ENCODE measurements around the gene DONSON.

DONSON gene

DNA sequence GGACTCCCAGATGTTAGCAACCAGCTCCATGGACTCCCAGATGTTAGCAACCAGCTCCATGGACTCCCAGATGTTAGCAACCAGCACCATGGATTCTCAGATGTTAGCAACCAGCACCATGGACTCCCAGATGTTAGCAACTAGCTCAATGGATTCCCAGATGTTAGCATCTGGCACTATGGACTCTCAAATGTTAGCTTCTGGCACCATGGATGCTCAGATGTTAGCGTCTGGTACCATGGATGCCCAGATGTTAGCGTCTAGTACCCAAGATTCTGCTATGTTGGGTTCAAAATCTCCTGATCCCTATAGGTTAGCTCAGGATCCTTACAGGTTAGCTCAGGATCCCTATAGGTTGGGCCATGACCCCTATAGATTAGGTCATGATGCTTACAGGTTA is 36.8 kb downstream of the DONSON start:
- TF ChIP-seq GATA3 (IDR thresholded peaks at IDR 0.05; ENCODE audit: low read depth, low read length) (no peak), GATA2 (IDR thresholded peaks at IDR 0.05; ENCODE audit: low read depth, low read length) (no peak)

DNA sequence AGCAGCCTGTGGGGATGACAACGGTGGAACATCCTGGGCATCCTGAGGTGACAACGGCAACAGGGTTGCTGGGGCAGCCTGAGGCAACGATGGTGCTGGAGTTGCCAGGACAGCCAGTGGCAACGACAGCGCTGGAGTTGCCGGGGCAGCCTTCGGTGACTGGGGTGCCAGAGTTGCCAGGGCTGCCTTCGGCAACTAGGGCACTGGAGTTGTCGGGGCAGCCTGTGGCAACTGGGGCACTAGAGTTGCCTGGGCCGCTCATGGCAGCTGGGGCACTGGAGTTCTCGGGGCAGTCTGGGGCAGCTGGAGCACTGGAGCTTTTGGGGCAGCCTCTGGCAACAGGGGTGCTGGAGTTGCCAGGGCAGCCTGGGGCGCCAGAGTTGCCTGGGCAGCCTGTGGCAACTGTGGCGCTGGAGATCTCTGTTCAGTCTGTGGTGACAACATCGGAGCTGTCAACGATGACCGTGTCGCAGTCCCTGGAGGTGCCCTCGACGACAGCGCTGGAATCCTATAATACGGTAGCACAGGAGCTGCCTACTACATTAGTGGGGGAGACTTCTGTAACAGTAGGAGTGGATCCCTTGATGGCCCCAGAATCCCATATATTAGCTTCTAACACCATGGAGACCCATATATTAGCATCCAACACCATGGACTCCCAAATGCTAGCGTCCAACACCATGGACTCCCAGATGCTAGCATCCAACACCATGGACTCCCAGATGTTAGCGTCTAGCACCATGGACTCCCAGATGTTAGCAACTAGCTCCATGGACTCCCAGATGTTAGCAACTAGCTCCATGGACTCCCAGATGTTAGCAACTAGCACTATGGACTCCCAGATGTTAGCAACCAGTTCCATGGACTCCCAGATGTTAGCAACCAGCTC is 37.5 kb downstream of the DONSON start:
- TF ChIP-seq GATA3 (IDR thresholded peaks at IDR 0.05; ENCODE audit: low read depth, low read length) (no peak), GATA2 (IDR thresholded peaks at IDR 0.05; ENCODE audit: low read depth, low read length) (no peak)

DNA sequence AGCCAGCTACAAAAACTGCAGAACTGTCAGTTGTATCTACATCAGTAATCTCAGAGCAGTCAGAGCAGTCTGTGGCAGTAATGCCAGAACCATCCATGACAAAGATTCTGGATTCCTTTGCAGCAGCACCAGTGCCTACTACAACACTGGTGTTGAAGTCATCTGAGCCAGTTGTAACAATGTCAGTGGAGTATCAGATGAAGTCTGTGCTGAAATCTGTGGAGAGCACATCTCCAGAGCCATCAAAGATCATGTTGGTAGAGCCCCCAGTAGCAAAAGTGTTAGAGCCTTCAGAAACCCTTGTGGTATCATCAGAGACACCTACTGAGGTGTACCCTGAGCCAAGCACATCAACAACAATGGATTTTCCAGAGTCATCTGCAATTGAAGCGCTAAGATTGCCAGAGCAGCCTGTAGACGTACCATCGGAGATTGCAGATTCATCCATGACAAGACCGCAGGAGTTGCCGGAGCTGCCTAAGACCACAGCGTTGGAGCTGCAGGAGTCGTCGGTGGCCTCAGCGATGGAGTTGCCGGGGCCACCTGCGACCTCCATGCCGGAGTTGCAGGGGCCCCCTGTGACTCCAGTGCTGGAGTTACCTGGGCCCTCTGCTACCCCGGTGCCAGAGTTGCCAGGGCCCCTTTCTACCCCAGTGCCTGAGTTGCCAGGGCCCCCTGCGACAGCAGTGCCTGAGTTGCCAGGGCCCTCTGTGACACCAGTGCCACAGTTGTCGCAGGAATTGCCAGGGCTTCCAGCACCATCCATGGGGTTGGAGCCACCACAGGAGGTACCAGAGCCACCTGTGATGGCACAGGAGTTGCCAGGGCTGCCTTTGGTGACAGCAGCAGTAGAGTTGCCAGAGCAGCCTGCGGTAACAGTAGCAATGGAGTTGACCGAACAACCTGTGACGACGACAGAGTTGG is 38.4 kb downstream of the DONSON start:
- TF ChIP-seq GATA2 (IDR thresholded peaks at IDR 0.05; ENCODE audit: low read depth, low read length) (no peak), GATA3 (IDR thresholded peaks at IDR 0.05; ENCODE audit: low read depth, low read length) (no peak)

DNA sequence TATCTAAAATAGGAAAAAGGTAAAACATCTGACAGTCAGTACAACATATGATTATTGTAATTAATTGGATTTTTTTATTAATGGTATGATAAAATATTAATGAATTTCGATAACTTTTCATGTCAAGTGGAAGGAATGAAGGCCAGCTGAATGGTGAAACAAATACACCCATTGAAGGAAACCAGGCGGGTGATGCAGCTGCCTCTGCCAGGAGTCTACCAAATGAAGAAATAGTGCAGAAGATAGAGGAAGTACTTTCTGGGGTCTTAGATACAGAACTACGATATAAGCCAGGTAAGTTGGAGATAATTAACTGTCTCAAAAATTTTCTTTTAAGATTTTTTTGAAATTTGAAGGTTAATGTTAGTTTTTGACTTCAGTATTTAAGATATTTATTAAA is 42.4 kb downstream of the DONSON start:
- TF ChIP-seq GATA3 (IDR thresholded peaks at IDR 0.05; ENCODE audit: low read depth, low read length) (no peak), GATA2 (IDR thresholded peaks at IDR 0.05; ENCODE audit: low read depth, low read length) (no peak)

DNA sequence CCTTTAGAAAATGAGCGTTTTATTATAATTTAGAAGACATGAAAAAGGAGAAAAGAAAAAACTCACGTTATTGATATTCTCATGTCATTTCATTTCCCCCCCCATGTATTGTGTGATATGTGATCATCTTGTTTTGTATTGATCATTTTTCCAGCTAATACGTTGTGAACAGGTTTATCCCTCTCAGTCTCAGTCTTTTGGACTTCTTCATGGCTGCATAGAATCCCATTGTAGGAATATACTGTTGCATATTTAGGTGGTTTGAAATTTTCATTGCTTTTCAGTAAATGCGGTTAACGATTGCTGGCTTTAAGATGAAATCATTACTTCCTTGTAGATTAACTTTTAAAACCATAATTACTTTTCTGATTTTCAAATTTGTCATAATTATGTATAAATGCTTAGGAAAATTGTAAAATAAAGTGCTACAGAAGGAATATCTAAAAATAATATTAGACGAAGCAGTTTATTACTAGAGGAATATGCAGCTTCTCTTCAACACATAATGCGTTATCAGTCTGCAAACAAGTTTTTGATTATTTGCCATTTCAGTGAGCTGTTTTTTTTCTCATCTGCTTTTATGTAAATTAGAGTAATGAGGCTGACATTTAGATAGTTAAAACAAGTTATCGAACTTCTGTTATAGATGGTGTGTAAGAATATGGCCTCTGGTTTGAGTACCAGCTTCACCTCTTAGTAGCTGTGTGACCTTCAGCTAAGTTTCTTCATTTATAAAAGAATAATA is 43.9 kb downstream of the DONSON start:
- TF ChIP-seq GATA2 (IDR thresholded peaks at IDR 0.05; ENCODE audit: low read depth, low read length): no peak
- TF ChIP-seq GATA3 (IDR thresholded peaks at IDR 0.05; ENCODE audit: low read depth, low read length): no peak

DNA sequence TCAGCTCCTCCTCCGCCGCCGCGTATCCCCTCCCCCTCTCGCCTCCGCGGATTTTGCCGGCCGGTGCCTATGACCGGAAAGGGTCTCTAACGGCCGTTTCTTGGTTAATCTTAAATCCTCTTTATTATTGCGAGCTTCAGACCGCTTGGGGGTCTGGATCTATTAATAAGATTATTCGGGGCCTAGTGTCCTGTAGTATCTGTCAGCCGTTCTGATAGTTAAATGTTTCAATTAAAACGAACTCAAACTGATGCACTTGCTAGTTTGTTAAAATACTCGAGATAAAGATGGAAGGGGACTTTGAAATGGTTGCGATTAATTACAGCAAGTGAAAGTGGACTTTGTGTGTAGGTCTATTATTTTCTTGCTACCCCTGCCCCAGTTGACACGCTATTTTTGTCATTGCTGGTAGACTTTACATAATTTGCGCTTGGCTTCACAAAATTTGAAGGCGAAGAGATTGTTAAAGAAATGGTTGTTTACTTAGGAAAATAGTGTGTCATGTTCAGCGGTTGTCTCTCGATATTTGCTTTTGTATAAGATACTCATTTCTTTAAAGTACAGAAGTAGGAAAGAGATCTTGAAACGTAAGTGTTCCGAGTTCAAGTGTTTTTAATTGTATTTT is 44.9 kb downstream of the DONSON start:
- TF ChIP-seq GATA3 (IDR thresholded peaks at IDR 0.05; ENCODE audit: low read depth, low read length) (no peak), GATA2 (IDR thresholded peaks at IDR 0.05; ENCODE audit: low read depth, low read length) (no peak)

DNA sequence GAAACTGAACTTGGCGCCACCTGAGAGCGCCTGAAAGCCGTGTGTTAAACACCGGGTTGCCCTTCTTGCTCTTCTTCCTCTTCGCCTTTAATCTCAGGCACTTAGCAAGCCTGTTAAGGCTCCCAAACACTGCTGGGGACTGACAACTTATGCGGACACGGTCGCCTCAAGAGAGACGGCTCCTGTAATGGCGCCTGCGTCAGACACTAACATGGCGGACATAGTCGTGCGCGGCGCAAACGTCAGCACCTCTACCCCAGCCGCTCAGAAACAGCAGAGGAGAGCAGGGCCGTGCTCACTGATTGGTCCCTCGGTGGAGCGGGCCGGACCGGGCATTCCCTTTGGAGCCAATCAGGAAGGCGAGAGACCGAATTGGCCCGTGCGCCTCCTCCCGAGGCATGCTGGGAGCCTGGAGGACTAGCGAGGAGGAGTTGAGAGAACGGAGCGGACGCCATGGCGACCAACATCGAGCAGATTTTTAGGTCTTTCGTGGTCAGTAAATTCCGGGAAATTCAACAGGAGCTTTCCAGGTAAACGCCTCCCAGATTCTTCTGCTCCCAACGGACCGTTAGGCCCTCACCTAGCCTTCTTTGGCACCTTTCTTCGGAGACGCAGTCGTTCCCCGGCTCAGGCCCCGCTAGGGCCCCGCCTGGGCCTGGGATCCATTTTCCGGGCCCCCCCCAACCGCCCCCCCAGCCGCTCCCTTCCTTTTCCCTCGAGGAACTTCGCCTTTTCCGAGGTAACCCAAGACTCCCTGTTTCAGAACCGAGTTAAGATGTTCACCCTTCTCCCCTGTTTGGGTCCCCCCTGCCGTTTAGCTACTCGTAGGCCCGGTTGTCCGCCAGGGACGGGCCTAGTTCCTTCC is 45.6 kb downstream of the DONSON start, which contains the start of gene SON:
TSS of gene SON (plus strand) at position 399 of the 865 bp plus-strand sequence. CDS start at position 454, 55 bp downstream.
- TF ChIP-seq GATA3 (IDR thresholded peaks at IDR 0.05; ENCODE audit: low read depth, low read length): no peak
- TF ChIP-seq GATA2 (IDR thresholded peaks at IDR 0.05; ENCODE audit: low read depth, low read length): no peak

DNA sequence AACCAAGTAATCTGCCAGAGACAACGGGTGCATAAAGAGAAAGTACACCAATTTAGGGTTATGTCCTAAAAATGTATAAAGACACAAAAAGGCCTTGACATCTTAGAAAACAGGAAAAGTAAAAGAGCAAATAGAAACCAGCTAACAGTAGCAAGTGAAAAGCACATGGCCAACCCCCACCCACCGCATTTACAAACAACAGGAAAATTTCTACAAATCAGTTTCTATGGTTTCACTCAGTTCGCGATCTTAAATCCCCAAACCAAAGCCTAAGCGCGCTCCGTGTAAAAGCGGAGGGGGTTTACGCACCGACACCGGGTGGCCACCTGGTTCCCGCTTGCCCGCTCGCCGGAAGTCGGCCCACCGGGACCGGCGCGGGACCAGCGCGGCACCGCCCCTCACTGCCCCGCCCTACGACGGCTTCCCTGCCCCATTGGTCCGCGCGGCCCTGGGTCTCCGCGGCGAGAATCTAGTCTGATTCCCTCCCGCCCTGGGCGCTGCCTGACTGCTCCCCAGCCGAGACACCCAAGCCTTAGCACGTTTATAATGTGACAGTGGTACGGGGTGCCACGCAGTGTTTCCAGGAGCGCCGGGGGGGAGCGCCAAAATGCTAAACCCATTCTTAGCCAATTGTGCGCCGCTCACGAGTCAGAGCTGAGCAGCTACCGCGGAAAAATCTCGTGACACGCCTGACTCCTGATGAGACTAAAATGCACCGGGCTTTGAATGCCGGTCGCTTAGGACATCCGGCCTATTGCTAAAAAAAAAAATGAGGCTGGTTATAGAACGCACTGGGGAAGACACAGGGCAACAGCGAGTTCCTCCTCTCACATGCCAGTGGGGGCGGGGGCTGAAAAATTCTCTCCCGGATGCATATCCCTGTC is 46.5 kb downstream of the DONSON start, which contains the start of gene GART:
TSS of gene GART (minus strand) at position 362 of the 884 bp plus-strand sequence. CDS start 2,802 bp downstream, outside the sequence.
- TF ChIP-seq GATA2 (IDR thresholded peaks at IDR 0.05; ENCODE audit: low read depth, low read length) (no peak), GATA3 (IDR thresholded peaks at IDR 0.05; ENCODE audit: low read depth, low read length) (no peak)

DNA sequence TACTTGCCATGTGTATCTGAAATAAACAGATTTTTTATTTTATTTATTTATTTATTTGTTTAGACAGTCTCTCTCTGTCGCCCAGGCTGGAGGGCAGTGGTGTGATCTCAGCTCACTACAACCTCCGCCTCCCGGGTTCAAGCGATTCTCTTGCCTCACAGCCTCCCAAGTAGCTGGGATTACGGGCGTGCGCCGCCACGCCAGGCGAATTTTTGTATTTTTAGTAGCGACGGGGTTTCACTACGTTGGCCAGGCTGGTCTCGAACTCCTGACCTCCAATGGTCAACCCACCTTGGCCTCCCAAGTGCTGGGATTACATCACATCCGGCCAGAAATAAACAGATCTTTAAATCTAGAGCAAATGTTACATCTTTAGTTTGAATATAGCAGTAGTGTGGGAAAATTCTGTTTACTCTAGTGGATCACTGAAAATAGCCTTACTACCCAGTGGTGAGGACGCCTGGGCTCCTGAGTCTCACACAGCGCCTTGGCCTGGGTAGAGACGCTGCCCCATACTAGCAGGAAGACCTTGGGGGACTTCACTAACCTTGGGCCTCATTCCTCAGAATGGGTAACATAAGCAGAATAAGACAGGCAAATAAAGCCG is 47.3 kb downstream of the DONSON start:
- TF ChIP-seq GATA2 (IDR thresholded peaks at IDR 0.05; ENCODE audit: low read depth, low read length): no peak
- TF ChIP-seq GATA3 (IDR thresholded peaks at IDR 0.05; ENCODE audit: low read depth, low read length): no peak

DNA sequence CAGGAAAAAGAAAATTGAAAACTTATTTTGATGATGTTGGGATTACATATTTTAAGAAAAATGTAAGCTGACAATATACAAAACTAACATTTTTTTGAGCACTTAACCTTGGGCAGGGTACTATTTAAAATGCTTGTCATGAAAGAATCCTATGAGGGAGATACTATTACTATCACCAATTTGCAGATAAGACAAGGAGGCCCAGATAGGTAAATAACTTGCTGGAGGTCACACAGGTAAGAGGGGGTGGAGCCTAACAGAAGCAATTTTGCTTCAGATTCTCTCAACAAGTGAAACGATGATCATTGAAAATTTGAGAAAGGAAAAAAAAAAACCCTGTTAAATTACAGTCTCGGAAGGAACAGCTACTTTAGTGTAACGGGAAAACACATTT is 47.8 kb downstream of the DONSON start:
- no peak for TF ChIP-seq GATA2 (IDR thresholded peaks at IDR 0.05; ENCODE audit: low read depth, low read length)
- no peak for TF ChIP-seq GATA3 (IDR thresholded peaks at IDR 0.05; ENCODE audit: low read depth, low read length)

DNA sequence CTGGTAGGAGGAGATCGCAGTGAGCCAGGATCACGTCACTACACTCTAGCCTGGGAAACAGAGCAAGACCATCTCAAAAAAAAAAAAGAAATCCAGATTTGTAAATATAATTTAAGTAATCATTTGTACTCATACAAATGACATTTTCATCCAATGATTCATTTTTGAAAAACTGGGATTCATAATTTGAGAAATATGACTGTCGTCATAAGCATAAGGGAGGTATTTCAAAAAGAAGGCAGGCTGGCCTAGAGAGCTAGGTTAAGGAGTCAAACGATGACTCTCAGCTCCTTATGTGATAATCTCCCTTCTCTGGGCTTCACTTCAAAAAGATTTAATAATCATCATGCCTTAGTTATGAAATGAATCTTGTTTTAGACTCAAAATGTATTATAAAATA is 48.9 kb downstream of the DONSON start:
- TF ChIP-seq GATA3 (IDR thresholded peaks at IDR 0.05; ENCODE audit: low read depth, low read length): no peak
- no peak for TF ChIP-seq GATA2 (IDR thresholded peaks at IDR 0.05; ENCODE audit: low read depth, low read length)
